SK-N-SH treated with all-trans-retinoic acid at 6 μM for 48 hours (cell line): ENCODE results near the gene TFG.

Experiments used
- ARNTL ChIP-seq: fragments of 450-650 bp; formaldehyde crosslinking; IDR thresholded peaks from 2 replicates; pipeline ENCODE4 v1.5.0; 2020; ENCODE audit warnings: low read depth, mild to moderate bottlenecking, moderate library complexity, borderline replicate concordance
- ESRRG ChIP-seq: fragments of 250-450 bp; sonication (Bioruptor Pico); IDR thresholded peaks from 2 replicates; pipeline ENCODE4 v1.6.1; 2021; ENCODE audit warnings: mild to moderate bottlenecking
- ISL1 ChIP-seq: fragments of 250-450 bp; sonication (Bioruptor Pico); IDR thresholded peaks from 2 replicates; pipeline ENCODE4 v2.1.2; 2022; ENCODE audit warnings: mild to moderate bottlenecking, moderate library complexity
- OSR1 ChIP-seq: fragments of 250-450 bp; sonication (Bioruptor Pico); IDR thresholded peaks from 2 replicates; pipeline ENCODE4 v1.8.0; 2022; ENCODE audit warnings: moderate library complexity, mild to moderate bottlenecking, inconsistent platforms
- PATZ1 ChIP-seq: fragments of 250-450 bp; sonication (Bioruptor Pico); IDR thresholded peaks from 2 replicates; pipeline ENCODE4 v1.8.0; 2020; ENCODE audit warnings: mild to moderate bottlenecking, moderate library complexity, borderline replicate concordance
- POU6F1 ChIP-seq: fragments of 250-450 bp; sonication (Bioruptor Pico); IDR thresholded peaks from 2 replicates; pipeline ENCODE4 v1.8.0; 2021; ENCODE audit warnings: low read depth, mild to moderate bottlenecking, moderate library complexity, borderline replicate concordance
- RARB ChIP-seq: fragments of 250-450 bp; sonication (Bioruptor Pico); IDR thresholded peaks from 2 replicates; pipeline ENCODE4 v1.8.0; 2021; ENCODE audit warnings: mild to moderate bottlenecking, moderate library complexity
- SNAI2 ChIP-seq: fragments of 250-450 bp; sonication (Bioruptor Pico); IDR thresholded peaks from 2 replicates; pipeline ENCODE4 v1.5.0; 2020; ENCODE audit warnings: mild to moderate bottlenecking, moderate library complexity
- TCF4 ChIP-seq: fragments of 250-450 bp; sonication (Bioruptor Pico); IDR thresholded peaks from 2 replicates; pipeline ENCODE4 v1.8.0; 2021; ENCODE audit warnings: mild to moderate bottlenecking, moderate library complexity, borderline replicate concordance
- TOX ChIP-seq: fragments of 250-450 bp; sonication (Bioruptor Pico); IDR thresholded peaks from 2 replicates; pipeline ENCODE4 v1.8.0; 2021; ENCODE audit warnings: mild to moderate bottlenecking, moderate library complexity, borderline replicate concordance
- ZC3H10 ChIP-seq: fragments of 250-450 bp; sonication (Bioruptor Pico); IDR thresholded peaks from 2 replicates; pipeline ENCODE4 v1.5.1; 2021; ENCODE audit warnings: mild to moderate bottlenecking, moderate library complexity
- ZNF70 ChIP-seq: fragments of 450-650 bp; formaldehyde crosslinking; IDR thresholded peaks from 2 replicates; pipeline ENCODE4 v1.5.0; 2020; ENCODE audit warnings: mild to moderate bottlenecking, moderate library complexity
- ZNF8 ChIP-seq: fragments of 450-650 bp; formaldehyde crosslinking; IDR thresholded peaks from 2 replicates; pipeline ENCODE4 v1.5.0; 2020; ENCODE audit warnings: mild to moderate bottlenecking, moderate library complexity

DNA sequence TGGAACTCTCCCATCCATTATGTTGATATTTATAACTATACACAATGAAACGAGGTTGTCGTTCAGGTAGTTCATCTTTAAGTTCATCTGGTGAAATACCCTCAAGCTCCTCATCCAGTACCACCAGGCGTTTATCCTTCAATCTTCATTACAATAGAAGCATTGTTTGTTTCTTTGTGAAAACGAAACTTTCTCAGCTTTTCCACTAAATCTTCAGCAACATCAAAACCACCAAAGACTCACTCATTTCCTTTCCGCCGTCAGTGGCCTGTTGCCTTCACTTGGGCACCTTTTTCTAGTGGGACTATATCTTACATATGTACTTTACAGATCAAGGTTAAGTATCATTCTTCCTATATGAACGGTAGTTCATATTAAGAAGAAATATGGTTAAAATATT lies 44.1 kb upstream of the TFG start:
- no peak for TF ChIP-seq TCF4 (CRISPR knock-in tag)
- no peak for TF ChIP-seq ZNF70
- TF ChIP-seq ARNTL, result no peak
- no peak for TF ChIP-seq TOX
- TF ChIP-seq ISL1 (CRISPR knock-in tag), result no peak
- TF ChIP-seq SNAI2 (CRISPR knock-in tag), result no peak
- no peak for TF ChIP-seq PATZ1
- TF ChIP-seq ZC3H10 (CRISPR knock-in tag), result no peak
- no peak for TF ChIP-seq RARB (CRISPR knock-in tag)
- TF ChIP-seq ESRRG (CRISPR knock-in tag), result no peak
- no peak for TF ChIP-seq OSR1 (CRISPR knock-in tag)
- no peak for TF ChIP-seq ZNF8 (CRISPR knock-in tag)
- no peak for TF ChIP-seq POU6F1 (CRISPR knock-in tag)
